Measurements from ENCODE around the gene HOXD10. TPM values are rescaled to one million over a fixed set of nuclear protein-coding genes. Genes with fewer than 3 reads are reported as not detected.
A peak's percentile ranks its signal among the peaks of the same experiment; 100 is the strongest.

Gene HOXD10
- total RNA-seq, 1 experiment from 2014 or later = 88.6 TPM

GRCh38 chr2:176094349-176094748, 22.2 kb upstream of the HOXD10 start:
- Histone ChIP-seq H3K36me3 (ENCODE audit: insufficient read depth, low read length, poor library complexity, severe bottlenecking) (peaks cover 7% of the 10 kb centered on the region), H3K4me1 (ENCODE audit: insufficient read depth, low read length, poor library complexity, severe bottlenecking) (peaks cover 26% of the 10 kb centered on the region), H3K27ac (ENCODE audit: low read depth, low read length, poor library complexity, severe bottlenecking) (peak overlapping the region; percentile 45), H3K9me3 (ENCODE audit: low read depth, low read length, poor library complexity, severe bottlenecking) (no peaks in the 10 kb centered on the region), H3K4me3 (ENCODE audit: low read depth, low read length, poor library complexity, severe bottlenecking) (peak overlapping the region; percentile 68), H3K27me3 (replicated peaks; ENCODE audit: insufficient read depth, low read depth, low read length, poor library complexity) (no peaks in the 10 kb centered on the region)
- CTCF ChIA-PET = no interaction called here
- TF ChIP-seq EZH2 (IDR thresholded peaks at IDR 0.05; ENCODE audit: borderline replicate concordance, low read depth, low read length, poor library complexity, severe bottlenecking) (no peak), CTCF (conservative IDR thresholded peaks at IDR 0.05; ENCODE audit: low read depth, low read length) (no peak)
- intact Hi-C loops (cut with micrococcal nuclease; ENCODE audit: unreplicated experiment) = loop anchor here (10.0 kb wide), 1 partner anchor 1090 kb away; the partner anchor contains the start of gene CHN1
- no peak for DNase-seq (ENCODE audit: low spot score)
- POLR2A ChIA-PET (ENCODE audit: low non-redundant PET) = interaction anchor here (0.6 kb wide), 1 partner anchor 924 kb away, joined by 5 read pairs; no protein-coding TSS in a partner anchor
- no TSS peak for BruUV-seq (replicated peaks)

GRCh38 chr2:176095421-176095820, 21.2 kb upstream of the HOXD10 start:
- Histone ChIP-seq H3K4me1 (ENCODE audit: insufficient read depth, low read length, poor library complexity, severe bottlenecking) (peaks cover 26% of the 10 kb centered on the region), H3K9me3 (ENCODE audit: low read depth, low read length, poor library complexity, severe bottlenecking) (no peaks in the 10 kb centered on the region), H3K27ac (ENCODE audit: low read depth, low read length, poor library complexity, severe bottlenecking) (peak overlapping the region; percentile 87), H3K4me3 (ENCODE audit: low read depth, low read length, poor library complexity, severe bottlenecking) (peak overlapping the region; percentile 68), H3K36me3 (ENCODE audit: insufficient read depth, low read length, poor library complexity, severe bottlenecking) (peaks cover 7% of the 10 kb centered on the region), H3K27me3 (replicated peaks; ENCODE audit: insufficient read depth, low read depth, low read length, poor library complexity) (no peaks in the 10 kb centered on the region)
- no peak for DNase-seq (ENCODE audit: low spot score)
- ChIA-PET POLR2A (ENCODE audit: low non-redundant PET) (no interaction called here), CTCF (no interaction called here)
- intact Hi-C loops (cut with micrococcal nuclease; ENCODE audit: unreplicated experiment) = loop anchor here (5.0 to 10.0 kb wide), 3 partner anchors 1063 to 1393 kb away; partner anchors contain the start of gene CHN1
- BruUV-seq (replicated peaks) = no TSS peak
- TF ChIP-seq EZH2 (IDR thresholded peaks at IDR 0.05; ENCODE audit: borderline replicate concordance, low read depth, low read length, poor library complexity, severe bottlenecking) = no peak
- TF ChIP-seq CTCF (conservative IDR thresholded peaks at IDR 0.05; ENCODE audit: low read depth, low read length) = no peak

- Histone ChIP-seq H3K36me3 (ENCODE audit: insufficient read depth, low read length, poor library complexity, severe bottlenecking) (peaks cover 7% of the 10 kb centered on the region), H3K27ac (ENCODE audit: low read depth, low read length, poor library complexity, severe bottlenecking) (peak overlapping the region; percentile 87), H3K4me1 (ENCODE audit: insufficient read depth, low read length, poor library complexity, severe bottlenecking) (peaks cover 33% of the 10 kb centered on the region), H3K4me3 (ENCODE audit: low read depth, low read length, poor library complexity, severe bottlenecking) (peak overlapping the region; percentile 68), H3K27me3 (replicated peaks; ENCODE audit: insufficient read depth, low read depth, low read length, poor library complexity) (no peaks in the 10 kb centered on the region), H3K9me3 (ENCODE audit: low read depth, low read length, poor library complexity, severe bottlenecking) (no peaks in the 10 kb centered on the region)
- TF ChIP-seq EZH2 (IDR thresholded peaks at IDR 0.05; ENCODE audit: borderline replicate concordance, low read depth, low read length, poor library complexity, severe bottlenecking) = no peak
- TF ChIP-seq CTCF (conservative IDR thresholded peaks at IDR 0.05; ENCODE audit: low read depth, low read length) = no peak
- ChIA-PET CTCF (interaction anchor here (0.6 to 2.4 kb wide), 7 partner anchors 8 to 1348 kb away, joined by 3 to 18 read pairs (median 4); no protein-coding TSS in a partner anchor), POLR2A (ENCODE audit: low non-redundant PET) (interaction anchor here (0.5 kb wide), 1 partner anchor 10 kb away, joined by 3 read pairs; no protein-coding TSS in a partner anchor)
- intact Hi-C loops (cut with micrococcal nuclease; ENCODE audit: unreplicated experiment) = loop anchor here (5.0 to 10.0 kb wide), 3 partner anchors 1064 to 1394 kb away; partner anchors contain the start of gene CHN1
- BruUV-seq (replicated peaks) = TSS peak; percentile 44
- peak; percentile 64 for DNase-seq (ENCODE audit: low spot score)
These were observed 20.2 kb upstream of the HOXD10 start for GRCh38 chr2:176096243-176096985.
